ENCODE results near the gene FAM200C. TPM values are rescaled to one million over a fixed set of nuclear protein-coding genes. Genes with fewer than 3 reads are reported as not detected.

FAM200C gene
- total and polyA plus RNA-seq, 2 of the 13 experiments (the other 11 are each of a cell fraction or from before 2014, with no cell fraction given), result 3.2 to 4.7 TPM

DNA sequence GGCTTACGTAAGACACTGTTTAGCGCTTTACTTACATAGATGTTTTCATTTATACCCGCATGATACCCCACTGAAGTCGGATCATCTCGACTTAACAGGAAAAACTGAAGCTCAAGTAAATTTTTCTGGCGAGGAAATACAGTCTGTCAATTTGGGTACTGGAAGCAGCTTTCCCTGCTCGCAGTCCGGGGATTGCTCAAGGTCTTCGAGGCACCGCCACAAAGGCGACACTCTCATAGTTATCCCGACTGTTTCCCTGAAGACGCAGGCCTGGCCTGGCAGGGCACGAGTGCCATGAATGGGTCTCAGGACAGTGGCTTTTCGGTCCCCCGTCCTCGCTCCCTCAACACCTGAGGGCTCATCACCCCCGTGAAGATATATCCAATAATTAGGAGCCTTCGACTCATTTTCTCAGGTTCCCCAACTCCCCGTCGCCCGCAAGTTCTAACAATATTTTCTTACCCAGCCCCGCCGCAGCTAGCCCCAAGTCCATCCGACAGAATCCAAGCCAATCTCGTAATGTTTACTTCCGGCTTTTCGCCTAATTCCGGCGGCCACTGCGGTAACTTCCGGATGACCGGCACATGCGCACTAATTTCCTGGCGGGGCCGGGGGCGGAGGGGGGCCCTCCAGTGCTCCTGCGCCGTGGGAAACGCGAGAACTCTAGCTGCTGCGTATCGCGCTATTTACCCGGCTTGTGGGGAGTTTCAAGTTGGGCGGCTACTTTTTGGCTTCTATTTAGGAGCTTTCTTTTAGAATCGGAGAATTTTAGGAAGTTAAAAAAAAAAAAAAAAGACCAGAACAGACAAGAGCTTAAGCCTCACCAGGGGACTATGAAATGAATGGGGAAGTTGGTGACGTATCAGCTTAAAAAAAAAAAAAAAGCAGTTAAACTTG, 19.0 kb upstream of the FAM200C start, which contains the start of gene SLU7 (continued):
- TF ChIP-seq, protein P1, sequence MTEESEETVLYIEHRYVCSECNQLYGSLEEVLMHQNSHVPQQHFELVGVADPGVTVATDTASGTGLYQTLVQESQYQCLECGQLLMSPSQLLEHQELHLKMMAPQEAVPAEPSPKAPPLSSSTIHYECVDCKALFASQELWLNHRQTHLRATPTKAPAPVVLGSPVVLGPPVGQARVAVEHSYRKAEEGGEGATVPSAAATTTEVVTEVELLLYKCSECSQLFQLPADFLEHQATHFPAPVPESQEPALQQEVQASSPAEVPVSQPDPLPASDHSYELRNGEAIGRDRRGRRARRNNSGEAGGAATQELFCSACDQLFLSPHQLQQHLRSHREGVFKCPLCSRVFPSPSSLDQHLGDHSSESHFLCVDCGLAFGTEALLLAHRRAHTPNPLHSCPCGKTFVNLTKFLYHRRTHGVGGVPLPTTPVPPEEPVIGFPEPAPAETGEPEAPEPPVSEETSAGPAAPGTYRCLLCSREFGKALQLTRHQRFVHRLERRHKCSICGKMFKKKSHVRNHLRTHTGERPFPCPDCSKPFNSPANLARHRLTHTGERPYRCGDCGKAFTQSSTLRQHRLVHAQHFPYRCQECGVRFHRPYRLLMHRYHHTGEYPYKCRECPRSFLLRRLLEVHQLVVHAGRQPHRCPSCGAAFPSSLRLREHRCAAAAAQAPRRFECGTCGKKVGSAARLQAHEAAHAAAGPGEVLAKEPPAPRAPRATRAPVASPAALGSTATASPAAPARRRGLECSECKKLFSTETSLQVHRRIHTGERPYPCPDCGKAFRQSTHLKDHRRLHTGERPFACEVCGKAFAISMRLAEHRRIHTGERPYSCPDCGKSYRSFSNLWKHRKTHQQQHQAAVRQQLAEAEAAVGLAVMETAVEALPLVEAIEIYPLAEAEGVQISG (CRISPR knock-in tag; IDR thresholded peaks at IDR 0.05), result peak; percentile 78
- TF ChIP-seq ZNF589 (CRISPR knock-in tag; conservative IDR thresholded peaks at IDR 0.05) (no peak), FIP1L1 (IDR thresholded peaks at IDR 0.05; ENCODE audit: borderline replicate concordance, insufficient read depth, low read depth, low read length) (no peak; the same call in 1 of the 2 replicates), RFX5 (IDR thresholded peaks at IDR 0.05; ENCODE audit: low read depth, low read length) (no peak), ZSCAN31 (CRISPR knock-in tag; IDR thresholded peaks at IDR 0.05; ENCODE audit: low read depth) (peak; percentile 65; the same call in 1 of the 2 replicates), YY1 (IDR thresholded peaks at IDR 0.05; ENCODE audit: insufficient read depth, insufficient replicate concordance, low read depth, low read length) (no peak), SP1 (IDR thresholded peaks at IDR 0.05) (no peak), SP1 (CRISPR knock-in tag; IDR thresholded peaks at IDR 0.05) (no peak; the same call in 1 of the 2 replicates), ZNF383 (CRISPR knock-in tag; IDR thresholded peaks at IDR 0.05; ENCODE audit: borderline replicate concordance) (no peak)
- TF ChIP-seq, protein P2, sequence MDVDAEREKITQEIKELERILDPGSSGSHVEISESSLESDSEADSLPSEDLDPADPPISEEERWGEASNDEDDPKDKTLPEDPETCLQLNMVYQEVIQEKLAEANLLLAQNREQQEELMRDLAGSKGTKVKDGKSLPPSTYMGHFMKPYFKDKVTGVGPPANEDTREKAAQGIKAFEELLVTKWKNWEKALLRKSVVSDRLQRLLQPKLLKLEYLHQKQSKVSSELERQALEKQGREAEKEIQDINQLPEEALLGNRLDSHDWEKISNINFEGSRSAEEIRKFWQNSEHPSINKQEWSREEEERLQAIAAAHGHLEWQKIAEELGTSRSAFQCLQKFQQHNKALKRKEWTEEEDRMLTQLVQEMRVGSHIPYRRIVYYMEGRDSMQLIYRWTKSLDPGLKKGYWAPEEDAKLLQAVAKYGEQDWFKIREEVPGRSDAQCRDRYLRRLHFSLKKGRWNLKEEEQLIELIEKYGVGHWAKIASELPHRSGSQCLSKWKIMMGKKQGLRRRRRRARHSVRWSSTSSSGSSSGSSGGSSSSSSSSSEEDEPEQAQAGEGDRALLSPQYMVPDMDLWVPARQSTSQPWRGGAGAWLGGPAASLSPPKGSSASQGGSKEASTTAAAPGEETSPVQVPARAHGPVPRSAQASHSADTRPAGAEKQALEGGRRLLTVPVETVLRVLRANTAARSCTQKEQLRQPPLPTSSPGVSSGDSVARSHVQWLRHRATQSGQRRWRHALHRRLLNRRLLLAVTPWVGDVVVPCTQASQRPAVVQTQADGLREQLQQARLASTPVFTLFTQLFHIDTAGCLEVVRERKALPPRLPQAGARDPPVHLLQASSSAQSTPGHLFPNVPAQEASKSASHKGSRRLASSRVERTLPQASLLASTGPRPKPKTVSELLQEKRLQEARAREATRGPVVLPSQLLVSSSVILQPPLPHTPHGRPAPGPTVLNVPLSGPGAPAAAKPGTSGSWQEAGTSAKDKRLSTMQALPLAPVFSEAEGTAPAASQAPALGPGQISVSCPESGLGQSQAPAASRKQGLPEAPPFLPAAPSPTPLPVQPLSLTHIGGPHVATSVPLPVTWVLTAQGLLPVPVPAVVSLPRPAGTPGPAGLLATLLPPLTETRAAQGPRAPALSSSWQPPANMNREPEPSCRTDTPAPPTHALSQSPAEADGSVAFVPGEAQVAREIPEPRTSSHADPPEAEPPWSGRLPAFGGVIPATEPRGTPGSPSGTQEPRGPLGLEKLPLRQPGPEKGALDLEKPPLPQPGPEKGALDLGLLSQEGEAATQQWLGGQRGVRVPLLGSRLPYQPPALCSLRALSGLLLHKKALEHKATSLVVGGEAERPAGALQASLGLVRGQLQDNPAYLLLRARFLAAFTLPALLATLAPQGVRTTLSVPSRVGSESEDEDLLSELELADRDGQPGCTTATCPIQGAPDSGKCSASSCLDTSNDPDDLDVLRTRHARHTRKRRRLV (CRISPR knock-in tag; IDR thresholded peaks at IDR 0.05), result no peak
- TF ChIP-seq, protein P3, sequence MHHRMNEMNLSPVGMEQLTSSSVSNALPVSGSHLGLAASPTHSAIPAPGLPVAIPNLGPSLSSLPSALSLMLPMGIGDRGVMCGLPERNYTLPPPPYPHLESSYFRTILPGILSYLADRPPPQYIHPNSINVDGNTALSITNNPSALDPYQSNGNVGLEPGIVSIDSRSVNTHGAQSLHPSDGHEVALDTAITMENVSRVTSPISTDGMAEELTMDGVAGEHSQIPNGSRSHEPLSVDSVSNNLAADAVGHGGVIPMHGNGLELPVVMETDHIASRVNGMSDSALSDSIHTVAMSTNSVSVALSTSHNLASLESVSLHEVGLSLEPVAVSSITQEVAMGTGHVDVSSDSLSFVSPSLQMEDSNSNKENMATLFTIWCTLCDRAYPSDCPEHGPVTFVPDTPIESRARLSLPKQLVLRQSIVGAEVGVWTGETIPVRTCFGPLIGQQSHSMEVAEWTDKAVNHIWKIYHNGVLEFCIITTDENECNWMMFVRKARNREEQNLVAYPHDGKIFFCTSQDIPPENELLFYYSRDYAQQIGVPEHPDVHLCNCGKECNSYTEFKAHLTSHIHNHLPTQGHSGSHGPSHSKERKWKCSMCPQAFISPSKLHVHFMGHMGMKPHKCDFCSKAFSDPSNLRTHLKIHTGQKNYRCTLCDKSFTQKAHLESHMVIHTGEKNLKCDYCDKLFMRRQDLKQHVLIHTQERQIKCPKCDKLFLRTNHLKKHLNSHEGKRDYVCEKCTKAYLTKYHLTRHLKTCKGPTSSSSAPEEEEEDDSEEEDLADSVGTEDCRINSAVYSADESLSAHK (CRISPR knock-in tag; IDR thresholded peaks at IDR 0.05; ENCODE audit: borderline replicate concordance), result no peak
- TF ChIP-seq, protein P4, sequence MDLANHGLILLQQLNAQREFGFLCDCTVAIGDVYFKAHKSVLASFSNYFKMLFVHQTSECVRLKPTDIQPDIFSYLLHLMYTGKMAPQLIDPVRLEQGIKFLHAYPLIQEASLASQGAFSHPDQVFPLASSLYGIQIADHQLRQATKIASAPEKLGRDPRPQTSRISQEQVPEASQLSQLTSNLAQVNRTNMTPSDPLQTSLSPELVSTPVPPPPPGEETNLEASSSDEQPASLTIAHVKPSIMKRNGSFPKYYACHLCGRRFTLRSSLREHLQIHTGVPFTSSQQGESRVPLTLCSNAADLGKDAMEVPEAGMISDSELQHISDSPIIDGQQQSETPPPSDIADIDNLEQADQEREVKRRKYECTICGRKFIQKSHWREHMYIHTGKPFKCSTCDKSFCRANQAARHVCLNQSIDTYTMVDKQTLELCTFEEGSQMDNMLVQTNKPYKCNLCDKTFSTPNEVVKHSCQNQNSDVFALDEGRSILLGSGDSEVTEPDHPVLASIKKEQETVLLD (CRISPR knock-in tag; IDR thresholded peaks at IDR 0.05; ENCODE audit: low read depth), result no peak
- TF ChIP-seq, protein P5, sequence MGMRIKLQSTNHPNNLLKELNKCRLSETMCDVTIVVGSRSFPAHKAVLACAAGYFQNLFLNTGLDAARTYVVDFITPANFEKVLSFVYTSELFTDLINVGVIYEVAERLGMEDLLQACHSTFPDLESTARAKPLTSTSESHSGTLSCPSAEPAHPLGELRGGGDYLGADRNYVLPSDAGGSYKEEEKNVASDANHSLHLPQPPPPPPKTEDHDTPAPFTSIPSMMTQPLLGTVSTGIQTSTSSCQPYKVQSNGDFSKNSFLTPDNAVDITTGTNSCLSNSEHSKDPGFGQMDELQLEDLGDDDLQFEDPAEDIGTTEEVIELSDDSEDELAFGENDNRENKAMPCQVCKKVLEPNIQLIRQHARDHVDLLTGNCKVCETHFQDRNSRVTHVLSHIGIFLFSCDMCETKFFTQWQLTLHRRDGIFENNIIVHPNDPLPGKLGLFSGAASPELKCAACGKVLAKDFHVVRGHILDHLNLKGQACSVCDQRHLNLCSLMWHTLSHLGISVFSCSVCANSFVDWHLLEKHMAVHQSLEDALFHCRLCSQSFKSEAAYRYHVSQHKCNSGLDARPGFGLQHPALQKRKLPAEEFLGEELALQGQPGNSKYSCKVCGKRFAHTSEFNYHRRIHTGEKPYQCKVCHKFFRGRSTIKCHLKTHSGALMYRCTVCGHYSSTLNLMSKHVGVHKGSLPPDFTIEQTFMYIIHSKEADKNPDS (CRISPR knock-in tag; IDR thresholded peaks at IDR 0.05), result no peak

Measured in HepG2 (cell line).